OCI-LY7 (cell line): ENCODE results near the gene KLF15. TPM values are rescaled to one million over a fixed set of nuclear protein-coding genes. Genes with fewer than 3 reads are reported as not detected.
A peak's percentile ranks its signal among the peaks of the same experiment; 100 is the strongest.

Experiments used
- BruUV-seq: library from RNA; stranded (reverse); fragments of 400-500 nt; replicated peaks from 2 replicates; lab custom pipeline; 2021; lab: Mats Ljungman, UMichigan
- CTCF ChIA-PET: fragments of 300-600 bp; sonication (Branson Sonifier 250); formaldehyde crosslinking; loops from one replicate; lab custom pipeline; 2022; ENCODE audit warnings: antibody characterized with exemption; ENCODE audit not compliant: unreplicated experiment; lab: Charles Lee
- POLR2A ChIA-PET: fragments of 300-600 bp; sonication (Branson Sonifier 250); formaldehyde crosslinking; loops from one replicate; lab custom pipeline; 2022; ENCODE audit warnings: antibody characterized with exemption; lab: Charles Lee
- DNase-seq: peaks from one replicate; pipeline ENCODE4 v3.0.0-alpha.2; 2015; ENCODE audit warnings: low spot score
- H2AFZ ChIP-seq: fragments of 200-600 bp; sonication (generic), shearing (Covaris generic); 2 replicates; pipeline ENCODE4 v1.6.1; 2014; ENCODE audit warnings: mild to moderate bottlenecking, antibody characterized with exemption, low read length, moderate library complexity
- H3K27ac ChIP-seq: fragments of 200-600 bp; sonication (generic); 2 replicates; pipeline ENCODE4 v1.5.1; 2014; ENCODE audit warnings: mixed run types, low read depth, mild to moderate bottlenecking, moderate library complexity, low read length, inconsistent platforms; ENCODE audit not compliant: poor library complexity, severe bottlenecking
- H3K36me3 ChIP-seq: fragments of 200-600 bp; sonication (generic); 2 replicates; pipeline ENCODE4 v1.6.1; 2014; ENCODE audit warnings: mild to moderate bottlenecking, antibody characterized with exemption, low read length, moderate library complexity, mixed read lengths; ENCODE audit not compliant: insufficient read depth
- H3K4me1 ChIP-seq: fragments of 200-600 bp; sonication (generic); 2 replicates; pipeline ENCODE4 v1.5.1; 2014; ENCODE audit warnings: mild to moderate bottlenecking, low read length; ENCODE audit not compliant: insufficient read depth, poor library complexity, severe bottlenecking
- H3K4me2 ChIP-seq: fragments of 200-600 bp; sonication (generic); 2 replicates; pipeline ENCODE4 v1.6.1; 2014; ENCODE audit warnings: mild to moderate bottlenecking, low read length
- H3K4me3 ChIP-seq: fragments of 200-600 bp; sonication (generic); 2 replicates; pipeline ENCODE4 v1.5.1; 2014; ENCODE audit warnings: mild to moderate bottlenecking, low read depth, low read length; ENCODE audit not compliant: poor library complexity, severe bottlenecking
- H3K79me2 ChIP-seq: fragments of 200-600 bp; sonication (generic); 2 replicates; pipeline ENCODE4 v1.6.1; 2016; ENCODE audit warnings: low read depth, mild to moderate bottlenecking, low read length, moderate library complexity, mixed read lengths; ENCODE audit not compliant: insufficient read depth
- H3K9me2 ChIP-seq: fragments of 200-600 bp; sonication (generic); 2 replicates; pipeline ENCODE4 v1.6.1; 2016; ENCODE audit warnings: mild to moderate bottlenecking, low read length, mixed read lengths; ENCODE audit not compliant: insufficient read depth
- H3K9me3 ChIP-seq: fragments of 200-600 bp; sonication (generic); 2 replicates; pipeline ENCODE4 v1.6.1; 2014; ENCODE audit warnings: mild to moderate bottlenecking, mixed run types, low read length, mixed read lengths
- H4K20me1 ChIP-seq: fragments of 200-600 bp; sonication (generic); 2 replicates; pipeline ENCODE4 v1.6.1; 2014; ENCODE audit warnings: mild to moderate bottlenecking, antibody characterized with exemption, low read length, moderate library complexity, mixed read lengths; ENCODE audit not compliant: insufficient read depth
- CTCF ChIP-seq: fragments of 200-600 bp; sonication (generic); conservative IDR thresholded peaks from 2 replicates; pipeline ENCODE4 v1.5.1; 2014; ENCODE audit warnings: mild to moderate bottlenecking, antibody characterized with exemption, low read length, moderate library complexity, mixed read lengths
- EZH2phosphoT487 ChIP-seq: fragments of 200-600 bp; sonication (generic); IDR thresholded peaks from 2 replicates; pipeline ENCODE4 v1.6.1; 2018; ENCODE audit warnings: low read depth, borderline replicate concordance, mild to moderate bottlenecking, mixed run types, antibody characterized with exemption, low read length, moderate library complexity, mixed read lengths
- intact Hi-C: fragments of 100-400 bp; cut with micrococcal nuclease; formaldehyde crosslinking; loops from one replicate; pipeline ENCODE4 v1.10.0; 2022; ENCODE audit not compliant: unreplicated experiment
- total RNA-seq, 2 experiments: library from RNA; depleted of rRNA in 1 of 2; stranded (reverse); fragments of >200 nt in 1 of 2; shearing (Covaris generic) in 1 of 2; gene quantifications; 2 replicates each; pipeline ENCODE4 v1.2.3, GENCODE V29; 2014 to 2022

The KLF15 gene
- total RNA-seq, 2 experiments from 2014 or later = 12.3 to 26.4 TPM

GRCh38 chr3:126370606-126371005, 13.4 kb upstream of the KLF15 start:
- intact Hi-C loops = no loop called here
- no TSS peak for BruUV-seq
- Histone ChIP-seq H3K9me3 (no peaks in the 10 kb centered on the region), H3K27ac (no peak overlapping the region), H3K36me3 (no peaks in the 10 kb centered on the region), H3K9me2 (no peaks in the 10 kb centered on the region), H3K4me1 (no peaks in the 10 kb centered on the region), H3K4me2 (no peak overlapping the region), H3K4me3 (no peak overlapping the region), H3K79me2 (no peaks in the 10 kb centered on the region), H2AFZ (no peak overlapping the region), H4K20me1 (no peaks in the 10 kb centered on the region)
- CTCF ChIA-PET = no interaction called here
- no peak for DNase-seq
- POLR2A ChIA-PET = no interaction called here
- no peak for TF ChIP-seq EZH2phosphoT487
- no peak for TF ChIP-seq CTCF

- DNase-seq = no peak
- Histone ChIP-seq H2AFZ (no peak overlapping the region), H3K4me2 (no peak overlapping the region), H3K9me2 (no peaks in the 10 kb centered on the region), H3K4me1 (peaks cover 4% of the 10 kb centered on the region), H3K79me2 (no peaks in the 10 kb centered on the region), H3K36me3 (no peaks in the 10 kb centered on the region), H3K27ac (no peak overlapping the region), H3K9me3 (no peaks in the 10 kb centered on the region), H3K4me3 (no peak overlapping the region), H4K20me1 (no peaks in the 10 kb centered on the region)
- no TSS peak for BruUV-seq
- CTCF ChIA-PET = no interaction called here
- TF ChIP-seq CTCF (no peak), EZH2phosphoT487 (no peak)
- POLR2A ChIA-PET = no interaction called here
- intact Hi-C loops = no loop called here
Measured at GRCh38 chr3:126370055-126370454, 12.8 kb upstream of the KLF15 start.

- no peak for DNase-seq
- intact Hi-C loops = no loop called here
- H2AFZ ChIP-seq = no peak overlapping the region
- H3K9me2 ChIP-seq = no peaks in the 10 kb centered on the region
- H3K79me2 ChIP-seq = no peaks in the 10 kb centered on the region
- peaks cover 9% of the 10 kb centered on the region for H3K4me1 ChIP-seq
- POLR2A ChIA-PET = no interaction called here
- TF ChIP-seq CTCF = peak; percentile 51
- no peak for TF ChIP-seq EZH2phosphoT487
- CTCF ChIA-PET = no interaction called here
- no peak overlapping the region for H3K27ac ChIP-seq
- no peak overlapping the region for H3K4me2 ChIP-seq
- no peak overlapping the region for H3K4me3 ChIP-seq
- no peaks in the 10 kb centered on the region for H3K36me3 ChIP-seq
- BruUV-seq = no TSS peak
- no peaks in the 10 kb centered on the region for H4K20me1 ChIP-seq
- no peaks in the 10 kb centered on the region for H3K9me3 ChIP-seq
Measured at GRCh38 chr3:126369490-126369889, 12.3 kb upstream of the KLF15 start.
